DND-41 (cell line): ENCODE results near the gene UNC13C.

Experiments
- ATAC-seq: fragments of 200-7000 bp; cut with Tn5 transposase; 3 replicates; pipeline ENCODE4 v1.9.1; 2021; ENCODE audit warnings: low read depth; ENCODE audit not compliant: insufficient read depth
- DNase-seq: peaks from one replicate; pipeline ENCODE4 v3.0.0-alpha.2; 2020
- H2AFZ ChIP-seq: 2 replicates; pipeline ENCODE4 v1.6.0; 2012; ENCODE audit warnings: low read depth, low read length
- H3K27ac ChIP-seq: 2 replicates; pipeline ENCODE4 v1.5.1; 2012; ENCODE audit warnings: low read length, inconsistent platforms
- H3K27me3 ChIP-seq: fragments of 200-600 bp; sonication (generic); 2 replicates; pipeline ENCODE4 v1.6.0; 2012; ENCODE audit warnings: low read length, mild to moderate bottlenecking, inconsistent platforms; ENCODE audit not compliant: insufficient read depth, poor library complexity
- H3K36me3 ChIP-seq: 2 replicates; pipeline ENCODE4 v1.5.1; 2012; ENCODE audit warnings: low read length, inconsistent platforms; ENCODE audit not compliant: insufficient read depth
- H3K4me1 ChIP-seq: 2 replicates; pipeline ENCODE4 v1.5.1; 2012; ENCODE audit warnings: mild to moderate bottlenecking, low read length; ENCODE audit not compliant: insufficient read depth
- H3K4me2 ChIP-seq: 2 replicates; pipeline ENCODE4 v1.6.0; 2012; ENCODE audit warnings: mild to moderate bottlenecking, moderate library complexity, low read length, inconsistent platforms; ENCODE audit not compliant: insufficient read depth
- H3K4me3 ChIP-seq, 2 experiments: fragments of 200-600 bp in 1 of 2; shearing (Covaris generic) in 1 of 2; 2 replicates each; pipeline ENCODE4 v1.5.1; 2012 to 2016; ENCODE audit warnings: inconsistent platforms in 2 of 2, low read length in 2 of 2, mild to moderate bottlenecking in 2 of 2, low read depth in 1 of 2, moderate library complexity in 1 of 2
- H3K79me2 ChIP-seq: 2 replicates; pipeline ENCODE4 v1.6.0; 2012; ENCODE audit warnings: low read length, inconsistent platforms; ENCODE audit not compliant: insufficient read depth
- H3K9ac ChIP-seq: 2 replicates; pipeline ENCODE4 v1.6.0; 2012; ENCODE audit warnings: low read depth, mild to moderate bottlenecking, inconsistent platforms, low read length, moderate library complexity
- H3K9me3 ChIP-seq: 2 replicates; pipeline ENCODE4 v1.5.1; 2012; ENCODE audit warnings: low read length, moderate library complexity, mild to moderate bottlenecking, inconsistent platforms; ENCODE audit not compliant: insufficient read depth, severe bottlenecking
- H4K20me1 ChIP-seq: 2 replicates; pipeline ENCODE4 v1.6.0; 2012; ENCODE audit warnings: low read length; ENCODE audit not compliant: insufficient read depth
- EZH2 ChIP-seq: IDR thresholded peaks from 3 replicates; pipeline ENCODE4 v1.6.1; 2012; ENCODE audit warnings: borderline replicate concordance, low read depth, mild to moderate bottlenecking, moderate library complexity, low read length, inconsistent platforms; ENCODE audit not compliant: severe bottlenecking
- TF ChIP-seq, protein P1 (sequence below): IDR thresholded peaks from 2 replicates; pipeline ENCODE4 v1.5.1; 2012; ENCODE audit warnings: borderline replicate concordance, low read length, moderate library complexity, mild to moderate bottlenecking; ENCODE audit not compliant: poor library complexity, severe bottlenecking; ENCODE audit errors: extremely low read depth

Gene UNC13C

DNA sequence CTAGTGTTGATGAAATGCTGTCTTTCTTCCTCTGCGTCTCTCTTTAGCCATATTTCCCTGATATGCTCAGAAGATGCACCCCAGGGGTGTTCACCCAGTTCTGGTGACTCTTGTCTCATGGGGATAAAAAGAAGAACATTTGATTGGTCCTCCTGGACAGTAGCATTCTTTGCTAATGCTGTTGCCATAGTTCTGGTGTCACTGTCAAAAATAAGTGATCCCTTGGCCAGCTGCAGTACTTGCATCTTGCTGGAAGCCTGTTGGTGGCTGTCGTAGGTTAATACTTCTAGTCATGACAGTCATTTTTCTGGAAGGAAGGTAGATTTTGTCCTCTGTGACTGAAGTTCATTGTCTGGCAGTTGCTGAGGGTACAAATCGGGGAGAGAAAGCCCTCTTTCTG, 124.5 kb downstream of the UNC13C start:
- no peak overlapping the region for H3K4me2 ChIP-seq

DNA sequence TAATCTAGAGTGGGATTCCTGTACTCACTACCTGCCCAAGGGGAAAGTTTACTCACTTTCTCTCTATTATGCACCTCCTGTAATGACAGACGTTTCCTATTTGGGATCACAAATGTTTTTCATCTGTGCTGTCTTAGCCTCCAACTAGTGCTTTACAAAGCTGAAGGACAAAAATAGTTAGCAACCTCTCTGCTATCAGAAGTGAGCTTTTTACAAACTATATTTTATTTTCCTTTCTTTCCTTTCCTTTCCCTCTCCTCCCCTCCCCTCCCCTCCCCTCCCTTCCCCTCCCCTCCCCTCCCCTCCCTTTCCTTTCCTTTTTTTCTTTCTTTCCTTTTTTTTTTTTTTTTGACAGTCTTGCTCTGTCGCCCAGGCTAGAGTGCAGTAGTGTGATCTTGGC, 130.8 kb downstream of the UNC13C start:
- H2AFZ ChIP-seq, result no peak overlapping the region
- ATAC-seq (no peak), DNase-seq (no peak)

More for the DNA sequence above, 124.5 kb downstream of the UNC13C start:
- TF ChIP-seq, protein P1, sequence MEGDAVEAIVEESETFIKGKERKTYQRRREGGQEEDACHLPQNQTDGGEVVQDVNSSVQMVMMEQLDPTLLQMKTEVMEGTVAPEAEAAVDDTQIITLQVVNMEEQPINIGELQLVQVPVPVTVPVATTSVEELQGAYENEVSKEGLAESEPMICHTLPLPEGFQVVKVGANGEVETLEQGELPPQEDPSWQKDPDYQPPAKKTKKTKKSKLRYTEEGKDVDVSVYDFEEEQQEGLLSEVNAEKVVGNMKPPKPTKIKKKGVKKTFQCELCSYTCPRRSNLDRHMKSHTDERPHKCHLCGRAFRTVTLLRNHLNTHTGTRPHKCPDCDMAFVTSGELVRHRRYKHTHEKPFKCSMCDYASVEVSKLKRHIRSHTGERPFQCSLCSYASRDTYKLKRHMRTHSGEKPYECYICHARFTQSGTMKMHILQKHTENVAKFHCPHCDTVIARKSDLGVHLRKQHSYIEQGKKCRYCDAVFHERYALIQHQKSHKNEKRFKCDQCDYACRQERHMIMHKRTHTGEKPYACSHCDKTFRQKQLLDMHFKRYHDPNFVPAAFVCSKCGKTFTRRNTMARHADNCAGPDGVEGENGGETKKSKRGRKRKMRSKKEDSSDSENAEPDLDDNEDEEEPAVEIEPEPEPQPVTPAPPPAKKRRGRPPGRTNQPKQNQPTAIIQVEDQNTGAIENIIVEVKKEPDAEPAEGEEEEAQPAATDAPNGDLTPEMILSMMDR, result no peak
- no peak for TF ChIP-seq EZH2
- Histone ChIP-seq H3K79me2 (no peaks in the 10 kb centered on the region), H3K36me3 (no peaks in the 10 kb centered on the region), H3K9me3 (no peaks in the 10 kb centered on the region), H3K9ac (no peak overlapping the region), H3K27ac (no peak overlapping the region), H2AFZ (no peak overlapping the region), H3K27me3 (no peaks in the 10 kb centered on the region), H4K20me1 (no peaks in the 10 kb centered on the region), H3K4me3 (no peak overlapping the region), H3K4me1 (no peaks in the 10 kb centered on the region)
- no peak for ATAC-seq
- DNase-seq, result no peak

DNA sequence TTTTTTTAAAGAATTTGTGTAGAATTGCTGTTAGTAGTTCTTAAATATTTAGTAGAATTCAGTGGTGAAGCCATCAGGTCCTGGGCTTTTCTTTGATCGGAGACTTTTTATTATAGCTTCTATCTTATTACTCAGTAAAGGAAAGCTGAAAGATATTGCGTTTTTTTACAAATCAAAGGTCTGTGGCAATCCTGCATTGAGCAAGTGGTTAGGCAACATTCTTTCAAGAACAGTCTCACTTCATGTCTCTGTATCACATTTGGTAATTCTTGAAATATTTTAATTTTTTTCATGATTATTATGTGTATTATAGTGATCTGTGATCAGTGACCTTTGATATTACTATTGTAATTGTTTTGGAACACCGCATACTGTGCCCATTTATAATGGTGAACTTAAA, 140.8 kb downstream of the UNC13C start:
- TF ChIP-seq, protein P1, result no peak
- TF ChIP-seq EZH2, result no peak

More for the DNA sequence above, 130.8 kb downstream of the UNC13C start:
- no peaks in the 10 kb centered on the region for H3K27me3 ChIP-seq
- H3K79me2 ChIP-seq, result no peaks in the 10 kb centered on the region
- H3K4me3 ChIP-seq, result no peak overlapping the region
- no peaks in the 10 kb centered on the region for H3K4me1 ChIP-seq
- H3K27ac ChIP-seq, result no peak overlapping the region
- H3K4me2 ChIP-seq, result no peak overlapping the region
- no peaks in the 10 kb centered on the region for H3K36me3 ChIP-seq
- no peaks in the 10 kb centered on the region for H3K9me3 ChIP-seq
- H4K20me1 ChIP-seq, result no peaks in the 10 kb centered on the region
- no peak overlapping the region for H3K9ac ChIP-seq
- TF ChIP-seq EZH2, result no peak
- TF ChIP-seq, protein P1, result no peak

More for the DNA sequence above, 140.8 kb downstream of the UNC13C start:
- Histone ChIP-seq H3K27me3 (no peaks in the 10 kb centered on the region), H2AFZ (no peak overlapping the region), H3K36me3 (no peaks in the 10 kb centered on the region), H3K9me3 (no peaks in the 10 kb centered on the region), H3K4me3 (no peak overlapping the region), H4K20me1 (no peaks in the 10 kb centered on the region), H3K4me1 (no peaks in the 10 kb centered on the region), H3K9ac (no peak overlapping the region), H3K27ac (no peak overlapping the region), H3K79me2 (no peaks in the 10 kb centered on the region), H3K4me2 (no peak overlapping the region)
- ATAC-seq (no peak), DNase-seq (no peak)
